Keratinocyte (primary cell): ENCODE data around the gene SCN9A. TPM values are rescaled to one million over a fixed set of nuclear protein-coding genes. Genes with fewer than 3 reads are reported as not detected.

Source experiments
- DNase-seq: peaks from one replicate; pipeline ENCODE4 v3.0.0-alpha.2; 2011; ENCODE audit warnings: low read depth, missing footprints, low spot score
- FAIRE-seq: peaks from 2 replicates; lab custom pipeline; 2011; peaks lifted over from hg19 to GRCh38; lab: Jason Lieb, UNC
- H2AFZ ChIP-seq: 2 replicates; pipeline ENCODE4 v1.6.0; 2012; ENCODE audit warnings: low read length, control low read depth, inconsistent platforms; ENCODE audit not compliant: control insufficient read depth
- H3K27ac ChIP-seq: 2 replicates; pipeline ENCODE4 v1.5.1; 2011; ENCODE audit warnings: low read length; ENCODE audit not compliant: control insufficient read depth, insufficient read depth
- H3K27me3 ChIP-seq: 3 replicates; pipeline ENCODE4 v1.6.0; 2011; ENCODE audit warnings: low read length; ENCODE audit not compliant: control insufficient read depth, insufficient read depth; ENCODE audit errors: extremely low read depth
- H3K36me3 ChIP-seq, 2 experiments: 2 replicates in 1 of 2; 3 replicates in 1 of 2; pipeline ENCODE4 v1.5.1; 2011; ENCODE audit warnings: low read length in 2 of 2, mild to moderate bottlenecking in 1 of 2; ENCODE audit not compliant: control insufficient read depth in 2 of 2, insufficient read depth in 2 of 2; ENCODE audit errors: extremely low read depth in 1 of 2
- H3K4me1 ChIP-seq: 3 replicates; pipeline ENCODE4 v1.5.1; 2011; ENCODE audit warnings: low read length; ENCODE audit not compliant: control insufficient read depth, insufficient read depth; ENCODE audit errors: extremely low read depth
- H3K4me2 ChIP-seq: 3 replicates; pipeline ENCODE4 v1.6.0; 2011; ENCODE audit warnings: low read depth, low read length; ENCODE audit not compliant: control insufficient read depth, insufficient read depth; ENCODE audit errors: extremely low read depth
- H3K4me3 ChIP-seq, 3 experiments: fragments of 200-600 bp in 1 of 3; sonication (generic) in 1 of 3; 2 replicates in 2 of 3; 3 replicates in 1 of 3; pipeline ENCODE4 v1.5.1; 2011 to 2016; ENCODE audit warnings: low read length in 3 of 3, mild to moderate bottlenecking in 3 of 3, control low read depth in 2 of 3, inconsistent platforms in 1 of 3, low read depth in 1 of 3, mixed read lengths in 1 of 3, mixed run types in 1 of 3, moderate library complexity in 1 of 3; ENCODE audit not compliant: control insufficient read depth in 2 of 3, insufficient read depth in 2 of 3; ENCODE audit errors: extremely low read depth in 1 of 3
- H3K79me2 ChIP-seq: 2 replicates; pipeline ENCODE4 v1.6.0; 2012; ENCODE audit warnings: low read length; ENCODE audit not compliant: control insufficient read depth, insufficient read depth
- H3K9ac ChIP-seq: 3 replicates; pipeline ENCODE4 v1.6.0; 2011; ENCODE audit warnings: low read length; ENCODE audit not compliant: control insufficient read depth, insufficient read depth; ENCODE audit errors: extremely low read depth
- H3K9me1 ChIP-seq: 3 replicates; pipeline ENCODE4 v1.6.0; 2011; ENCODE audit warnings: low read length; ENCODE audit not compliant: control insufficient read depth, insufficient read depth; ENCODE audit errors: extremely low read depth
- H3K9me3 ChIP-seq: 2 replicates; pipeline ENCODE4 v1.5.1; 2012; ENCODE audit warnings: low read depth, low read length; ENCODE audit not compliant: control insufficient read depth
- H4K20me1 ChIP-seq: 3 replicates; pipeline ENCODE4 v1.6.0; 2011; ENCODE audit warnings: low read length; ENCODE audit not compliant: control insufficient read depth, insufficient read depth; ENCODE audit errors: extremely low read depth
- EZH2 ChIP-seq: IDR thresholded peaks from one replicate; pipeline ENCODE4 v1.6.1; 2012; ENCODE audit warnings: inconsistent platforms, mild to moderate bottlenecking, low read length, moderate library complexity
- dilution Hi-C: fragments of 300-500 bp; cut with MboI; formaldehyde crosslinking; loops from one replicate; pipeline ENCODE4 v1.7.0; 2020; ENCODE audit warnings: low sequenced_read_pairs; ENCODE audit not compliant: extremely low pct_ligation_motif_present
- polyA plus RNA-seq, 5 experiments: library from polyadenylated mRNA; depleted of rRNA in 3 of 5; stranded (reverse) in 3 of 5; stranded (forward) in 1 of 5; unstranded in 1 of 5; fragments of >200 nt; gene quantifications; 1 replicate in 1 of 5; 2 replicates in 3 of 5; 3 replicates in 1 of 5; pipeline versions ENCODE4 v1.2.1 to v1.2.3, GENCODE V29; 2011 to 2012; ENCODE audit warnings: missing spikeins in 2 of 5, low read depth in 1 of 5, low replicate concordance in 1 of 5
- TF ChIP-seq, protein P1 (sequence below), 3 experiments: IDR thresholded peaks in 1 of 3; conservative IDR thresholded peaks in 1 of 3; optimal IDR thresholded peaks in 1 of 3; 2 replicates in 2 of 3; 3 replicates in 1 of 3; pipeline versions ENCODE3 to v1.5.1; 2011; ENCODE audit warnings: low read length in 3 of 3, mild to moderate bottlenecking in 3 of 3, moderate library complexity in 2 of 3, control low read depth in 1 of 3, inconsistent platforms in 1 of 3; ENCODE audit not compliant: insufficient read depth in 2 of 3; ENCODE audit errors: extremely low read depth in 1 of 3

The SCN9A gene
- polyA plus RNA-seq, 1 donor (not counting 4 experiments of a cell fraction or from before 2014, with no cell fraction given) = 0.10 TPM

GRCh38 chr2:166147883-166148282 lies 227.9 kb downstream of the SCN9A start:
- Histone ChIP-seq H3K9me3 (no peaks in the 10 kb centered on the region), H3K27ac (no peak overlapping the region), H3K4me1 (no peaks in the 10 kb centered on the region), H3K27me3 (no peaks in the 10 kb centered on the region), H3K4me3 (no peak overlapping the region), H3K36me3 (no peaks in the 10 kb centered on the region), H3K9ac (no peak overlapping the region), H4K20me1 (no peaks in the 10 kb centered on the region), H2AFZ (no peak overlapping the region), H3K9me1 (no peaks in the 10 kb centered on the region), H3K79me2 (no peaks in the 10 kb centered on the region), H3K4me2 (no peak overlapping the region)
- dilution Hi-C loops = no loop called here
- no peak for FAIRE-seq
- TF ChIP-seq, protein P1, sequence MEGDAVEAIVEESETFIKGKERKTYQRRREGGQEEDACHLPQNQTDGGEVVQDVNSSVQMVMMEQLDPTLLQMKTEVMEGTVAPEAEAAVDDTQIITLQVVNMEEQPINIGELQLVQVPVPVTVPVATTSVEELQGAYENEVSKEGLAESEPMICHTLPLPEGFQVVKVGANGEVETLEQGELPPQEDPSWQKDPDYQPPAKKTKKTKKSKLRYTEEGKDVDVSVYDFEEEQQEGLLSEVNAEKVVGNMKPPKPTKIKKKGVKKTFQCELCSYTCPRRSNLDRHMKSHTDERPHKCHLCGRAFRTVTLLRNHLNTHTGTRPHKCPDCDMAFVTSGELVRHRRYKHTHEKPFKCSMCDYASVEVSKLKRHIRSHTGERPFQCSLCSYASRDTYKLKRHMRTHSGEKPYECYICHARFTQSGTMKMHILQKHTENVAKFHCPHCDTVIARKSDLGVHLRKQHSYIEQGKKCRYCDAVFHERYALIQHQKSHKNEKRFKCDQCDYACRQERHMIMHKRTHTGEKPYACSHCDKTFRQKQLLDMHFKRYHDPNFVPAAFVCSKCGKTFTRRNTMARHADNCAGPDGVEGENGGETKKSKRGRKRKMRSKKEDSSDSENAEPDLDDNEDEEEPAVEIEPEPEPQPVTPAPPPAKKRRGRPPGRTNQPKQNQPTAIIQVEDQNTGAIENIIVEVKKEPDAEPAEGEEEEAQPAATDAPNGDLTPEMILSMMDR (optimal IDR thresholded peaks at IDR 0.05 in 1 of 3, IDR thresholded peaks at IDR 0.05 in 1 of 3, conservative IDR thresholded peaks at IDR 0.05 in 1 of 3; ENCODE audit: extremely low read depth in 1 of 3, insufficient read depth in 2 of 3, low read length in 3 of 3) = no peak
- no peak for TF ChIP-seq EZH2
- DNase-seq = no peak

Other genes starting within 250 kb of the SCN9A start
- not detected in 3 replicates for gene SCN1A, start 247.9 kb downstream of the SCN9A start, polyA plus RNA-seq
- gene SCN7A, start 118.3 kb upstream of the SCN9A start, polyA plus RNA-seq = not detected in 3 replicates